Prostate gland (tissue), 2 donors: Measurements from ENCODE around the gene CCDC81.

ENCODE experiments used
- CTCF ChIP-seq, 4 experiments: fragments of 200-600 bp in 2 of 4; fragments of 450-650 bp in 2 of 4; sonication (generic) in 2 of 4; IDR thresholded peaks; 1 replicate in 3 of 4; 2 replicates in 1 of 4; pipeline ENCODE4 v1.5.1; 2016 to 2019; ENCODE audit warnings: antibody characterized with exemption in 4 of 4, mild to moderate bottlenecking in 2 of 4, moderate library complexity in 2 of 4
- POLR2A ChIP-seq: fragments of 450-650 bp; IDR thresholded peaks from one replicate; pipeline ENCODE4 v1.6.1; 2016; ENCODE audit warnings: antibody characterized with exemption, mild to moderate bottlenecking

GRCh38 chr11:86464509-86465221, 90.0 kb downstream of the CCDC81 start:
- TF ChIP-seq POLR2A (no peak), CTCF (IDR thresholded peaks at IDR 0.05) (no peak)
